Upper lobe of right lung (tissue), 1 donor: ENCODE data around the gene SIM2. TPM values are rescaled to one million over a fixed set of nuclear protein-coding genes. Genes with fewer than 3 reads are reported as not detected.

Experiments used
- ATAC-seq: fragments of 200-7000 bp; cut with Tn5 transposase; one replicate; pipeline ENCODE4 v1.9.1; 2020; ENCODE audit warnings: mild to moderate bottlenecking, moderate library complexity
- DNase-seq: peaks from one replicate; pipeline ENCODE4 v3.0.0-alpha.2; 2020
- H3K27ac ChIP-seq: fragments of 200-600 bp; one replicate; pipeline ENCODE4 v1.8.0; 2022
- H3K27me3 ChIP-seq: fragments of 200-600 bp; one replicate; pipeline ENCODE4 v1.8.0; 2022; ENCODE audit warnings: mild to moderate bottlenecking
- H3K36me3 ChIP-seq: fragments of 200-600 bp; one replicate; pipeline ENCODE4 v1.8.0; 2022
- H3K4me1 ChIP-seq: fragments of 200-600 bp; one replicate; pipeline ENCODE4 v1.8.0; 2022
- H3K4me3 ChIP-seq: fragments of 200-600 bp; one replicate; pipeline ENCODE4 v1.8.0; 2022; ENCODE audit warnings: mild to moderate bottlenecking
- H3K9me3 ChIP-seq: fragments of 200-600 bp; one replicate; pipeline ENCODE4 v1.8.0; 2022
- CTCF ChIP-seq: fragments of 200-600 bp; IDR thresholded peaks from one replicate; pipeline ENCODE4 v1.8.0; 2022; ENCODE audit warnings: antibody characterized with exemption
- intact Hi-C: fragments of 100-400 bp; cut with DNase I; formaldehyde crosslinking; loops from one replicate; pipeline ENCODE4 v1.11.0; 2022
- total RNA-seq: library from RNA; stranded (reverse); fragmentation: NEBNext Ultra II Directional; extraction: Animal tissue kit (Norgen Biotek cat#: 25700); gene quantifications from one replicate; pipeline ENCODE4 v1.2.1, GENCODE V29; 2021
- donor health status: DM: no; HTN: yes; CAD: no; lungs with severe emphysema.

The SIM2 gene
- total RNA-seq, 1 donor from 2014 or later = not detected

GRCh38 chr21:36768496-36768895 is 69.6 kb downstream of the SIM2 start:
- no peak overlapping the region for H3K27ac ChIP-seq
- no peaks in the 10 kb centered on the region for H3K9me3 ChIP-seq
- ATAC-seq = no peak
- TF ChIP-seq CTCF = no peak
- H3K27me3 ChIP-seq = no peaks in the 10 kb centered on the region
- DNase-seq = no peak
- no peaks in the 10 kb centered on the region for H3K36me3 ChIP-seq
- intact Hi-C loops = no loop called here
- no peaks in the 10 kb centered on the region for H3K4me1 ChIP-seq
- no peak overlapping the region for H3K4me3 ChIP-seq

- H3K36me3 ChIP-seq = no peaks in the 10 kb centered on the region
- H3K9me3 ChIP-seq = no peaks in the 10 kb centered on the region
- H3K4me1 ChIP-seq = no peaks in the 10 kb centered on the region
- DNase-seq (no peak), ATAC-seq (peak; percentile 33)
- intact Hi-C loops = no loop called here
- no peak for TF ChIP-seq CTCF
- no peaks in the 10 kb centered on the region for H3K27me3 ChIP-seq
- no peak overlapping the region for H3K4me3 ChIP-seq
- H3K27ac ChIP-seq = no peak overlapping the region
Observed at GRCh38 chr21:36769051-36769839, 70.3 kb downstream of the SIM2 start.

- H3K9me3 ChIP-seq = no peaks in the 10 kb centered on the region
- intact Hi-C loops = no loop called here
- H3K27ac ChIP-seq = no peak overlapping the region
Observed at GRCh38 chr21:36773117-36773516, 74.2 kb downstream of the SIM2 start.

GRCh38 chr21:36773995-36774394 is 75.1 kb downstream of the SIM2 start:
- ATAC-seq = no peak
- H3K4me1 ChIP-seq = no peaks in the 10 kb centered on the region
- intact Hi-C loops = no loop called here

More at GRCh38 chr21:36773117-36773516, 74.2 kb downstream of the SIM2 start:
- Histone ChIP-seq H3K4me3 (no peak overlapping the region), H3K4me1 (no peaks in the 10 kb centered on the region), H3K27me3 (no peaks in the 10 kb centered on the region), H3K36me3 (no peaks in the 10 kb centered on the region)
- ATAC-seq (peak; percentile 85), DNase-seq (peak; percentile 84)
- no peak for TF ChIP-seq CTCF

GRCh38 chr21:36776981-36777617 is 78.2 kb downstream of the SIM2 start:
- Histone ChIP-seq H3K4me3 (no peak overlapping the region), H3K9me3 (no peaks in the 10 kb centered on the region), H3K27me3 (no peaks in the 10 kb centered on the region), H3K27ac (no peak overlapping the region), H3K4me1 (no peaks in the 10 kb centered on the region), H3K36me3 (no peaks in the 10 kb centered on the region)
- ATAC-seq = no peak
- TF ChIP-seq CTCF = no peak
- no peak for DNase-seq
- intact Hi-C loops = no loop called here

More at GRCh38 chr21:36773995-36774394, 75.1 kb downstream of the SIM2 start:
- no peak for TF ChIP-seq CTCF
- Histone ChIP-seq H3K27me3 (no peaks in the 10 kb centered on the region), H3K9me3 (no peaks in the 10 kb centered on the region), H3K4me3 (no peak overlapping the region), H3K27ac (no peak overlapping the region), H3K36me3 (no peaks in the 10 kb centered on the region)
- DNase-seq = no peak
